Stimulated activated CD4-positive, alpha-beta T cell treated with anti-CD3 and anti-CD28 coated beads, Interleukin-1b, Interleukin-23, amount 100 ng/mL, for 24 hours (primary cell): ENCODE measurements around the gene IMPDH1.

ENCODE experiments used
- DNase-seq, 4 experiments: peaks; one replicate each; pipeline ENCODE4 v3.0.0-alpha.2; 2020; ENCODE audit warnings: low read depth in 4 of 4, low spot score in 1 of 4

Gene IMPDH1

DNA sequence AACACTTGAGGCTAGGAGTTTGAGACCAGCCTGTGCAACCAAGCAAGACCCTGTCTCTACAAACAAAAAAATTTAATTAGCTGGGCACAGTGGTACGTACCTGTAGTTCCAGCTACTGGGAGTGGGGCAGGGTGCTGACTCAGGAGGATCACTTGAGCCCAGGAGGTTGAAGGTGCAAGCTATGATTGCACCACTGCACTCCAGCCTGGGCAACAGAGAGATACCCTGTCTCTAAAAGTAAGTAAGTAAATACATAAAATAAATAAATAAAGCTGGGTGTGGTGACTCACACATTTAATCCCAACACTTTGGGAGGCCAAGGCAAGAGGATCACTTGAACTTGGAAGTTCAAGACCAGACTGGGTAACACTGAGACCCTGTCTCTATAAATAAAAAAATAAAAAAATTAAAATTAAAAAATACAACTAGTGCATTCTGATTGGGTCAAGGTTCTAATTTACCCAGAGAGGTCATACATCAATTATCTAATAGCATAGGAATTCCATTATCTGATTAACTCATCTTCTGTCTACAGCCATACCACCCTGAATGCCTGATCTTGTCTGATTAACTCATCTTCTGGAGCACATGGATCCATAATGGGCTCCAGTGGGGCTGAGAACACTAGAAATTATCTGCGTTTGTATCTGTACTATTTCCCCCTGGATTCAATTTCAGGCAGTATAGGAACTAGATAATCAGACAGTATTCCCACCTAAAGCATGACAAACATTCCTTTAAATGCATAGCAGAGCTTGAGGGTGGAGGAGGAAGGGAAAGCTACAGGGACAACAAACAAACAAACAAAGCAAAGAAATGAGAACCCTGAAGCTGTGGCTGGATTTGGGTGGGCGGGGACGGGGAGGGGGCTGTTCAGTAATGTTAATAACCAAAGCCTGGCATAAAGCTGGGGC lies 24.9 kb upstream of the IMPDH1 start:
- no peak for DNase-seq

- DNase-seq, result no peak
Measured at GRCh38 chr7:128431754-128432153, 22.0 kb upstream of the IMPDH1 start.

- no peak for DNase-seq
Measured at GRCh38 chr7:128431221-128431620, 21.4 kb upstream of the IMPDH1 start.

- no peak for DNase-seq
Measured at GRCh38 chr7:128430207-128430606, 20.4 kb upstream of the IMPDH1 start.

DNA sequence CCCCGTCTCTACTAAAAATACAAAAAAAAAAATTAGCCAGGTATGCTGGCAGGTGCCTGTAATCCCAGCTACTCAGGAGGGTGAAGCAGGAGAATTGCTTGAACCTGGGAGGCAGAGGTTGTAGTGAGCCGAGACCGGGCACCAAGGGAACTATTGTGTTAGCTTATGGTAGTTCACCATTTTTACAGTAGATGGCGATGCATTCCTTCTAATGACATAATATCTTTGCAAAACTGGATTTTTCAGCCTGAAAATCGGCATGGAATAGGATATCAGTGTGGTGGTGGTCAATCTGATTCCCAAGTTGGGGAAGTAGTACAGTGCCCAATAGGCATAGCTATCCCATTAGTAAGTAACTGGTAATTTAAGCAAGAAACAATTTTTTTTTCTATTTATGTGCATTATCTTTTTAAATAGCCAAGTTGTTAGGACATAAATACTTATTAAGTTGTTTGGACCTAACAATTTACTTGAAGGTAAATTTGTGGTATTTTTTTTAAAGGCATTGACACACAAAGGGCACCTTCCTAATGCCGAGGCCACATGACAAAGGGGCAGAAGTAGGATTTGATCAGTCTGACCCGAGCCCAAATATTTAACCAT lies 17.6 kb upstream of the IMPDH1 start:
- DNase-seq, result no peak

DNA sequence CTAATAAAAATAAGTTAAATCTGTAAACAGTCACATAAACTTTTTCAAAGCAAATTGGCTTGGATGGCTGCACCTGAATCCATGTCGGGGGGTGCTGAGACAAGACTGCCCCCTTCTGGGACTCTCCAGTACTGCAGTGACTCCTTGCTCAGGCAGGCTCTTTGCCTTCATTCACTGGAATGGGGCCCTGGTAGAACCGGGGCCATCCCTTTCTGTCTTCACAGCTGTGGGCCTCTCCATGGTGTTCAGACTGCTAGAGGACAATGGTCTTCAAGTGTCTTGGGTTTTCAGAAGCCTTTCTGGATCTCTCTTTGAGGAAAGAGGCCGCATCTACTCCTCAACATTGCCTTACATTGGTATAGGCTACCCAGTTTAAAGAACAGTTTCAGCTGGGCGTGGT lies 16.1 kb upstream of the IMPDH1 start:
- DNase-seq, result peak; percentile 55 to 78 (median 72)

- no peak for DNase-seq
Measured at GRCh38 chr7:128424686-128425275, 15.0 kb upstream of the IMPDH1 start.

GRCh38 chr7:128422842-128423241 lies 13.1 kb upstream of the IMPDH1 start:
- DNase-seq, result no peak

DNA sequence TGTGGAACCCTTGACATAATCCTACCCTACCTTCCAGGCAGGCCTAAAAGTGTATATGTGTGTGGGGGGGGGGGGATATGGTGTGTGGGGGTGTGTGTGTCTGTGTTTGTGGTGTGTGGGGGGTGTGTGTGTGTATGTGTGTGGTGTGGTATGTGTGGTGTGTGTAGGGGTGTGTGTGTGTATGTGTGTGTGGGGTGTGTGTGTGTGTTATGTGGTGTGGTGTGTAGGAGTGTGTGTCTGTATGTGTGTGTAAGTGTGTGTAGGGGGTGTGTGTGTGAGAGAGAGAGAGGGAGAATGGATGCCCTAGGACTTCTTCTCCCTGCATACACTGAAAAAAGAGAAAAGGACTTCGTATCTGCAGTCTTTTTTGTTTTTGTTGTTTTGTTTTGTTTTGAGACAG lies 12.3 kb upstream of the IMPDH1 start:
- DNase-seq, result no peak

GRCh38 chr7:128421384-128421783 lies 11.6 kb upstream of the IMPDH1 start:
- DNase-seq, result no peak

DNA sequence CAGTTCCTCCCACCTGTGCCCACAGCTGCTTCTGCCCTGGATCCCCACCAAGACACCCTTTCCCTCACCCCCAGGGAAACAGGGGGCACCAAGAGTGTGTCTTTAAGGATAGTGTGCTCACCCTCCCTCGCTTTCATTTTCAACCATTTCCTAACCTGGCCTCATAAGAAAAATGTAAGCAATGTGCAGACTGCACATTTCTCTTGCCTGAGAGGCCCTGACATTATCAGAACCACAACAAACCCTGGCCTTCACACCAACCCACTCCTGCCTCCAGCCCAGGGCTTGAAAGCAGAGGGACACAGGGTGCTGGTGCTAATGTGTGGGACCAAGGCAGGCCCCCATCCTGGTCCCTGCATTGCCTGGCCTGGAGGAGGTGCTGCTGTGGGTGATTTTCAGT lies 11.0 kb upstream of the IMPDH1 start:
- DNase-seq, result no peak

- no peak for DNase-seq
Measured at GRCh38 chr7:128419257-128419656, 9.5 kb upstream of the IMPDH1 start.

DNA sequence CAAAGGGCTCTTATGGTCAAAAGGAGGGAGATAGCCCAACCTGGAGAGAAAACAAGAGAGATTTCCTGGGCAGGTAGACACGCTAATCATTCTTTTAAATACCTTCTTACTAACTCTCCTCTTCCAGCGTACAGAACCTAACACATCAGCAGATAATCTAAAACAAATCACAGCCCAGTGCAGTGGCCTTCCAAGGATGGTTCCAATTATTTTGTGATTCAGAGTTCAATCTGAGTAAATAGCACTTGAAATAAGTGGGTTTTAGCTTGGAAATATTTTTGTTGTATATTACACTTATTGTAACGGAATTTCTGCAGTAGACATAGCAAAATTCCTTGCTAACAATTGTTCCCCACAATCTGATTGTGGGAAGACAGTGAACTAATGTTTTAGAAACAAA lies 7.3 kb upstream of the IMPDH1 start:
- no peak for DNase-seq

GRCh38 chr7:128415217-128415785 lies 5.5 kb upstream of the IMPDH1 start:
- DNase-seq, result no peak

DNA sequence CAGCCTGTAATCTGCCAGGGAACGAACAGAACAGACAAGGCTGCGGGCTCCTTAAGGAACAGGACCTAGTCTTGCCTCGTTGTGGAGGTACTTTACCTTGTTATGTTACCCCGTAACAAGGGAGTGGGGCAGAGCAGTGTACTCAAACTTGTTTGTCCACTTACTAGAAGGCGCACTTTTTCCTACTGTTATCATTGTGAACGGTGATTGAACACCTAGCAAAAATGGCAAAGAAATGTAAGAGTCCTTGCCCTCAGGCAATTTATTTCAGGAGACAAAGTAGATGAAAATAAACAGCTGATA lies 620 bp upstream of the IMPDH1 start:
- DNase-seq, result no peak

- no peak for DNase-seq
Measured at GRCh38 chr7:128408709-128409595, 830 bp downstream of the IMPDH1 start.

DNA sequence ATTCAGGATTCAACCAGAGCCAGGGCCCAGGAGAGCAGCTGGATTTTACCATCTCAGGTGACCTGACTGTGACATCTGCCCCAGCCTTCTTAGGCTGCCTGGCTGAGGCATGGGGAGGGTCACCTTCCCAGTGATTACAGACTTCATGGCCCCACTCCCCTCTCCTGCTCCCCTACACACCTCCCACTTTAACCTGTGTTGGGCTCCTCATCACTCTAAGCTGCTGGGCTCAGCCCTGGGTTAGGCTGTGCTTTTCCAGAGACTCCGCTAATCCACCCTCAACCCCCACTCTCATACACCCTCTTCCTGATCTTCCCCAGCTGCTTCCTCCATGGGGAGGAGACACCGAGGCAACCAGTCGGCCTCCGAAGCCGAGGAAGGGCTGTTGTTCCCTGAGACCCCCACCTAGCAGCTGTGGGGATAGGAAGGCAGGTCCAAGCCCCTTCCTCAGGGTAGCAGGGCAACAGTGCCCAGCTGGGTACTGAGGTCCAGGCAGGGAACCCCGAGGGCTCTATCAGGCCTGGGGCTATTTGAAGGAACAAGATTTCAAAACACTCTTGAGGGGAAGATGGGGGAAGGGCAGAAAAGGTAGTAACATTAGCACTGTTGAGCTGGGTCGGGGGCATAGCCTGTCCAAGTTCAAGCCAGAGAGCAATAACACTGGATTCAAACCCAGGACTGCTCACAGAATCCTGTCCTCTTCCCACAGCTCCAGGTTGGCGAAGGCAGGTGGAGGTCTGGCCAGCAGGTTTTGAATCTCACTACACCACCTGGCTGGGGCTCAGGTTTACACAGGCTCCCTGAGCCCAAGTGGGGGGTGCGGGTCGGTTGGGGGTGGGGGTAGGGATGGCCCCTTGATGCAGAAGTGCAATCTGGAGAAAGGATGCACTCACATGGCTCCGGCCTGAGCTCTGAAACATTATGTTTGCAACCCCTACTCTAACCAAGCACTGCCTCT lies 1.8 kb downstream of the IMPDH1 start:
- DNase-seq, result no peak

DNA sequence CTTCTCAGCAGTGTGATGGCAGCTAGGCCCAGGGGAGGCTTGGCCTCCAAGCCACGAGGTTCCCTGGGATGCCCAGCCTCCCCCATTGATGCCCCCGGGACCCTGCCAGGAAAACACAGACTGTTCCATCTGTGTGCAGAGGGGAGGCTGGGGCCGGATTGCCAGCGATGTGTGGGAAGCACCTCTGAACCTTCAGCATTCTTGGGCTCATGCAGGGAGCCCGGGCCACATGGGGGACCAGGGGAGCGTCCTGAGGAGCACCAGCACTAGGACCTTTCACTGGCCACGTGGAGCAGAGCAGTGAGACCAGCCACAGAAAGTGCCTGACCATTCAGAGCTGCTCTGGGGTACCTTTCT lies 2.6 kb downstream of the IMPDH1 start:
- DNase-seq, result no peak

DNA sequence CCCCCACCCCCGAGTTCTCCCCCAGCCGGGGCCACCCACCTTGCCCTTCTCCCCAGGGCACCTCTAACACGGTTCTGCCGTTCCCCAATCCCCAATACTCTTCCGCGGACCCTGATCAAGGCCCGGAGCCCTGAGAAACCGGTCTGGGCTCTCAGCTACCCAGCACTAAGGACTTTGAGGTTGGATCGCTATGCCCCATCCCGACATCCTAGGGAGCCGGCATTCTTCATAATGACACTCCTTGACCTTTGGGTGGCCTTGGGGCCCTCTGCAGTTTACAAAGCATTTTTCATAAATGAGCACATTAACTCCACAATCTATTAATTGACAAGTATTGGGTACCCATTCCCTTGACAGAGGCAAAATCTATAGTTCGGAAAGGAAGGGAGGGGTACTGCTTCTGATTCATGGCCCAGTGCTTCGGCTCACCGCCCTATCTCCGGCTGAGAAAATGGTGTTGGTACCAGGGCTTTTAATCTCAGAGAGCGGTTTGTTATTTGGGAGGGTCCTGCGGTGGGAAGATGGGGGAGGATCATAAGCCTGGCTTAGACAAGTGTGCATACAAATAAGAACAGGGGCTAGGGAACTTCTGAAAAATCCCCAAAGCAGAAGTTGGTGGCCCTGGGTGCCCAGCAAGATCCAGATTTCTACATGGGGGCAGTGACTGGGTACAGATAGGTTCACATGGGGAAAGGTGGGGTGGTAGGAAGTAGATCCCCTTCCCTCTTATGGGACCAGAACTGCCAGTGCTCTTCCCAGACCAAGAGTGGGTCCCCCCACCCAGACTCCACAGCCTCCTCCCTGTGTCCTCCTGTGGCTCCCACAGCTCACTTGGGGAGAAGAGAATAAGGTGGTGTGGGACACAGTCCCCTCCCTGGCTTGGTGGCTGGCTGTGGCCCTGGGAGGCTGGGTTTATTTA lies 3.2 kb downstream of the IMPDH1 start:
- no peak for DNase-seq
